Subcutaneous abdominal adipose tissue (tissue), 5 donors: ENCODE data around the gene RAP1GAP.
"Not testable (repeated sequence)": the region's sequence is repeated elsewhere in the genome, so short reads cannot be mapped to it uniquely, and the experiment has no call there.

Experiments used
- H3K27ac ChIP-seq: one replicate; pipeline ENCODE4 v1.7.0; 2013; ENCODE audit warnings: low read depth, mild to moderate bottlenecking, inconsistent platforms, low read length, moderate library complexity
- H3K27me3 ChIP-seq, 5 donors: one replicate each; pipeline ENCODE4 v1.7.0; 2013; ENCODE audit warnings: low read length in 5 of 5, inconsistent platforms in 1 of 5; ENCODE audit not compliant: control insufficient read depth in 5 of 5, insufficient read depth in 4 of 5
- H3K36me3 ChIP-seq, 5 donors: one replicate each; pipeline ENCODE4 v1.7.0; 2013; ENCODE audit warnings: low read length in 5 of 5; ENCODE audit not compliant: control insufficient read depth in 5 of 5, insufficient read depth in 5 of 5
- H3K4me1 ChIP-seq, 5 donors: one replicate each; pipeline ENCODE4 v1.7.0; 2013; ENCODE audit warnings: low read length in 5 of 5, mild to moderate bottlenecking in 3 of 5, moderate library complexity in 1 of 5; ENCODE audit not compliant: control insufficient read depth in 5 of 5, insufficient read depth in 5 of 5
- H3K4me3 ChIP-seq, 5 donors: one replicate each; pipeline ENCODE4 v1.7.0; 2013; ENCODE audit warnings: low read length in 5 of 5, low read depth in 1 of 5
- H3K9ac ChIP-seq, 5 donors: one replicate each; pipeline ENCODE4 v1.7.0; 2013; ENCODE audit warnings: low read length in 5 of 5, mild to moderate bottlenecking in 4 of 5, moderate library complexity in 3 of 5
- H3K9me3 ChIP-seq, 5 donors: one replicate each; pipeline ENCODE4 v1.7.0; 2013; ENCODE audit warnings: low read length in 5 of 5; ENCODE audit not compliant: control insufficient read depth in 5 of 5
- donor health status: healthy.
- donor health status: healthy.
- donor health status: healthy.
- donor health status: healthy.
- donor health status: healthy.

RAP1GAP gene

GRCh38 chr1:21566361-21566760, 102.8 kb downstream of the RAP1GAP start:
- H3K36me3 ChIP-seq, H3K9me3 ChIP-seq, H3K27me3 ChIP-seq, H3K9ac ChIP-seq, H3K4me3 ChIP-seq, H3K27ac ChIP-seq: not testable (repeated sequence)
- peaks cover 8 to 23% (median 19%) of the 10 kb centered on the region in 5 donors for H3K4me1 ChIP-seq

GRCh38 chr1:21565285-21565684, 103.9 kb downstream of the RAP1GAP start:
- no peaks in the 10 kb centered on the region for H3K36me3 ChIP-seq
- H3K4me1 ChIP-seq = peaks cover 8 to 23% (median 19%) of the 10 kb centered on the region in 5 donors

GRCh38 chr1:21564521-21565095, 104.5 kb downstream of the RAP1GAP start:
- Histone ChIP-seq H3K4me3 (no peak overlapping the region), H3K27ac (no peak overlapping the region), H3K36me3 (no peaks in the 10 kb centered on the region), H3K4me1 (peaks cover 8 to 23% (median 19%) of the 10 kb centered on the region in 5 donors), H3K27me3 (peaks cover 0 to 3% (median 0%) of the 10 kb centered on the region in 5 donors), H3K9me3 (no peaks in the 10 kb centered on the region), H3K9ac (no peak overlapping the region)

More at GRCh38 chr1:21565285-21565684, 103.9 kb downstream of the RAP1GAP start:
- Histone ChIP-seq H3K4me3 (no peak overlapping the region), H3K9ac (no peak overlapping the region), H3K9me3 (no peaks in the 10 kb centered on the region), H3K27me3 (peaks cover 0 to 3% (median 0%) of the 10 kb centered on the region in 5 donors), H3K27ac (no peak overlapping the region)

GRCh38 chr1:21563971-21564370, 105.2 kb downstream of the RAP1GAP start:
- Histone ChIP-seq H3K9ac (no peak overlapping the region), H3K9me3 (no peaks in the 10 kb centered on the region)

GRCh38 chr1:21562896-21563295, 106.3 kb downstream of the RAP1GAP start:
- Histone ChIP-seq H3K4me3 (no peak overlapping the region), H3K9me3 (no peaks in the 10 kb centered on the region), H3K9ac (no peak overlapping the region), H3K36me3 (no peaks in the 10 kb centered on the region), H3K4me1 (peaks cover 4 to 10% (median 8%) of the 10 kb centered on the region in 5 donors), H3K27me3 (peaks cover 0 to 6% (median 2%) of the 10 kb centered on the region in 5 donors), H3K27ac (no peak overlapping the region)

More at GRCh38 chr1:21563971-21564370, 105.2 kb downstream of the RAP1GAP start:
- H3K27ac ChIP-seq = no peak overlapping the region
- peaks cover 0 to 3% (median 2%) of the 10 kb centered on the region in 5 donors for H3K27me3 ChIP-seq
- H3K4me1 ChIP-seq = peaks cover 8 to 21% (median 18%) of the 10 kb centered on the region in 5 donors
- H3K36me3 ChIP-seq = no peaks in the 10 kb centered on the region
- H3K4me3 ChIP-seq = no peak overlapping the region

GRCh38 chr1:21560916-21561638, 108.1 kb downstream of the RAP1GAP start:
- H3K36me3 ChIP-seq = no peaks in the 10 kb centered on the region
- no peak overlapping the region for H3K9ac ChIP-seq
- H3K9me3 ChIP-seq = no peaks in the 10 kb centered on the region
- H3K4me1 ChIP-seq = no peaks in the 10 kb centered on the region
- H3K27me3 ChIP-seq = peaks cover 0 to 6% (median 2%) of the 10 kb centered on the region in 5 donors
- no peak overlapping the region for H3K4me3 ChIP-seq
- H3K27ac ChIP-seq = no peak overlapping the region

- H3K9me3 ChIP-seq = no peaks in the 10 kb centered on the region
- no peaks in the 10 kb centered on the region for H3K4me1 ChIP-seq
- peaks cover 0 to 6% (median 2%) of the 10 kb centered on the region in 5 donors for H3K27me3 ChIP-seq
Observed at GRCh38 chr1:21559788-21560567, 109.2 kb downstream of the RAP1GAP start.

GRCh38 chr1:21553116-21553926, 115.8 kb downstream of the RAP1GAP start:
- no peak overlapping the region for H3K9ac ChIP-seq
- H3K27ac ChIP-seq = no peak overlapping the region
- H3K4me3 ChIP-seq = no peak overlapping the region

More at GRCh38 chr1:21559788-21560567, 109.2 kb downstream of the RAP1GAP start:
- H3K4me3 ChIP-seq = no peak overlapping the region
- no peak overlapping the region for H3K9ac ChIP-seq
- H3K36me3 ChIP-seq = no peaks in the 10 kb centered on the region
- no peak overlapping the region for H3K27ac ChIP-seq

GRCh38 chr1:21552715-21553114, 116.4 kb downstream of the RAP1GAP start:
- Histone ChIP-seq H3K9ac (no peak overlapping the region), H3K9me3 (no peaks in the 10 kb centered on the region), H3K4me3 (no peak overlapping the region), H3K27me3 (no peaks in the 10 kb centered on the region), H3K4me1 (peaks cover 0 to 12% (median 10%) of the 10 kb centered on the region in 5 donors), H3K27ac (no peak overlapping the region), H3K36me3 (no peaks in the 10 kb centered on the region)

More at GRCh38 chr1:21553116-21553926, 115.8 kb downstream of the RAP1GAP start:
- peaks cover 0 to 2% (median 0%) of the 10 kb centered on the region in 5 donors for H3K27me3 ChIP-seq
- no peaks in the 10 kb centered on the region for H3K9me3 ChIP-seq
- H3K4me1 ChIP-seq = peaks cover 0 to 12% (median 10%) of the 10 kb centered on the region in 5 donors
- no peaks in the 10 kb centered on the region for H3K36me3 ChIP-seq
